Upper lobe of left lung (tissue), 6 donors: ENCODE results near the gene HTATIP2. TPM values are rescaled to one million over a fixed set of nuclear protein-coding genes. Genes with fewer than 3 reads are reported as not detected.

Experiments
- ATAC-seq, 2 donors: fragments of 200-7000 bp; cut with Tn5 transposase; one replicate each; pipeline ENCODE4 v1.9.1; 2022; ENCODE audit warnings: mild to moderate bottlenecking in 2 of 2, moderate library complexity in 2 of 2; ENCODE audit not compliant: low FRiP score in 2 of 2
- DNase-seq, 2 donors: peaks; one replicate each; pipeline ENCODE4 v3.0.0-alpha.2; 2019 to 2020
- H3K27ac ChIP-seq, 4 donors: fragments of 200-600 bp; sonication (generic); one replicate each; pipeline ENCODE4 v1.5.1; 2016 to 2019
- H3K27me3 ChIP-seq, 4 donors: fragments of 200-600 bp; sonication (generic); one replicate each; pipeline ENCODE4 v1.5.1; 2017 to 2019
- H3K36me3 ChIP-seq, 4 donors: fragments of 200-600 bp; sonication (generic); one replicate each; pipeline ENCODE4 v1.5.1; 2016 to 2019
- H3K4me1 ChIP-seq, 4 donors: fragments of 200-600 bp; sonication (generic); one replicate each; pipeline ENCODE4 v1.5.1; 2018 to 2019
- H3K4me3 ChIP-seq, 4 donors: fragments of 200-600 bp; sonication (generic); one replicate each; pipeline ENCODE4 v1.5.1; 2017 to 2019; ENCODE audit warnings: mild to moderate bottlenecking in 2 of 4, moderate library complexity in 1 of 4
- H3K9me3 ChIP-seq, 4 donors: fragments of 200-600 bp; sonication (generic); one replicate each; pipeline ENCODE4 v1.5.1; 2018 to 2019
- EP300 ChIP-seq, 4 donors: sonication (generic); formaldehyde crosslinking; IDR thresholded peaks; one replicate each; pipeline ENCODE4 v1.5.1; 2017; ENCODE audit warnings: antibody characterized with exemption in 4 of 4, control low read depth in 2 of 4
- POLR2A ChIP-seq, 4 donors: fragments of 450-650 bp; IDR thresholded peaks; one replicate each; pipeline ENCODE4 v1.5.1; 2016 to 2017; ENCODE audit warnings: antibody characterized with exemption in 4 of 4, mild to moderate bottlenecking in 2 of 4
- POLR2AphosphoS5 ChIP-seq, 2 donors: sonication (generic); formaldehyde crosslinking; IDR thresholded peaks; one replicate each; pipeline ENCODE4 v1.5.1; 2017; ENCODE audit warnings: antibody characterized with exemption in 2 of 2
- WGBS, 2 donors: methylation state at CpG; one replicate each; pipeline ENCODE4 v1.1.5; 2017 to 2018; 5-methylcytosine and 5-hydroxymethylcytosine counted together
- total RNA-seq, 6 donors: library from RNA; depleted of rRNA in 4 of 6; stranded (reverse); fragments of >200 nt in 4 of 6; gene quantifications; one replicate each; pipeline versions ENCODE4 v1.1.0 to v1.2.1, GENCODE V29; 2016 to 2021
- TF ChIP-seq, protein P1 (sequence below), 6 experiments: fragments of 450-650 bp in 4 of 6; fragments of 200-600 bp in 2 of 6; sonication (generic) in 2 of 6; IDR thresholded peaks; one replicate each; pipeline ENCODE4 v1.5.1; 2016 to 2019; ENCODE audit warnings: antibody characterized with exemption in 6 of 6
- donor health status: DM: no; HTN: no; CAD: no; lungs with moderate emphysema.
- donor health status: DM: no; HTN: yes; CAD: no; lungs with severe emphysema.

HTATIP2 gene
- total RNA-seq, 6 donors from 2014 or later: 19.9 to 97.8 (median 51.6) TPM

DNA sequence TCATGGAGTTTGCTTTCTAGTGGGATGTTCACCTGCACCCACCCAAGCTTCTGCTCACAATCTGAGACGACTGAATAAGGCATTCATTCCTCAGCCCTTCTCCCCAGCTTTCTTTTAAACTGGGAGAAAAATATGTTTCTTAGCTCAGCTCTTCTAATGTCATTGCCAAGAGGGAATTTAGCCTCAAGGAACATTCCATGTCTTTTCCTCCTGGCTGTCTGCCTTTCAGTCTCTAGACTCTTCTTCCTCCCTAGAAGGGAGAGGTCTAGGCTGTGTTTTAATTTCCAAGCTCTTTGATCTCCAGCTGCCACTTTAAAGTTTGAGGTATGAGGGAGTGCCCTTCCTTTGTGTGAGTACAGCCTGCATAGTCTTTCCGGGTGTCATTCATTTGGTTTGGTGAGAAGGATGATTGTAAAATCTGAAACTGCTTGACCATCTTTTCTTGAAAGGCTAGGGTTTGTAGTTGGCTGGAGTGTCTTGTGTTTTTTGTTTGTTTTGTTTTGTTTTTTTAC, 11.7 kb upstream of the HTATIP2 start:
- no peaks in the 10 kb centered on the region for H3K27me3 ChIP-seq
- H3K4me1 ChIP-seq: peaks cover 0 to 5% (median 0%) of the 10 kb centered on the region in 4 donors
- WGBS, 2 donors: 48 to 73% methylated on average over 2 of the region's 2 CpGs
- ATAC-seq (no peak), DNase-seq (no peak)
- H3K36me3 ChIP-seq: no peaks in the 10 kb centered on the region
- H3K27ac ChIP-seq: no peak overlapping the region
- no peaks in the 10 kb centered on the region for H3K9me3 ChIP-seq
- no peak overlapping the region for H3K4me3 ChIP-seq
- TF ChIP-seq EP300 (IDR thresholded peaks at IDR 0.05): no peak
- TF ChIP-seq, protein P1, sequence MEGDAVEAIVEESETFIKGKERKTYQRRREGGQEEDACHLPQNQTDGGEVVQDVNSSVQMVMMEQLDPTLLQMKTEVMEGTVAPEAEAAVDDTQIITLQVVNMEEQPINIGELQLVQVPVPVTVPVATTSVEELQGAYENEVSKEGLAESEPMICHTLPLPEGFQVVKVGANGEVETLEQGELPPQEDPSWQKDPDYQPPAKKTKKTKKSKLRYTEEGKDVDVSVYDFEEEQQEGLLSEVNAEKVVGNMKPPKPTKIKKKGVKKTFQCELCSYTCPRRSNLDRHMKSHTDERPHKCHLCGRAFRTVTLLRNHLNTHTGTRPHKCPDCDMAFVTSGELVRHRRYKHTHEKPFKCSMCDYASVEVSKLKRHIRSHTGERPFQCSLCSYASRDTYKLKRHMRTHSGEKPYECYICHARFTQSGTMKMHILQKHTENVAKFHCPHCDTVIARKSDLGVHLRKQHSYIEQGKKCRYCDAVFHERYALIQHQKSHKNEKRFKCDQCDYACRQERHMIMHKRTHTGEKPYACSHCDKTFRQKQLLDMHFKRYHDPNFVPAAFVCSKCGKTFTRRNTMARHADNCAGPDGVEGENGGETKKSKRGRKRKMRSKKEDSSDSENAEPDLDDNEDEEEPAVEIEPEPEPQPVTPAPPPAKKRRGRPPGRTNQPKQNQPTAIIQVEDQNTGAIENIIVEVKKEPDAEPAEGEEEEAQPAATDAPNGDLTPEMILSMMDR (IDR thresholded peaks at IDR 0.05): no peak
- TF ChIP-seq POLR2A (IDR thresholded peaks at IDR 0.05): no peak

DNA sequence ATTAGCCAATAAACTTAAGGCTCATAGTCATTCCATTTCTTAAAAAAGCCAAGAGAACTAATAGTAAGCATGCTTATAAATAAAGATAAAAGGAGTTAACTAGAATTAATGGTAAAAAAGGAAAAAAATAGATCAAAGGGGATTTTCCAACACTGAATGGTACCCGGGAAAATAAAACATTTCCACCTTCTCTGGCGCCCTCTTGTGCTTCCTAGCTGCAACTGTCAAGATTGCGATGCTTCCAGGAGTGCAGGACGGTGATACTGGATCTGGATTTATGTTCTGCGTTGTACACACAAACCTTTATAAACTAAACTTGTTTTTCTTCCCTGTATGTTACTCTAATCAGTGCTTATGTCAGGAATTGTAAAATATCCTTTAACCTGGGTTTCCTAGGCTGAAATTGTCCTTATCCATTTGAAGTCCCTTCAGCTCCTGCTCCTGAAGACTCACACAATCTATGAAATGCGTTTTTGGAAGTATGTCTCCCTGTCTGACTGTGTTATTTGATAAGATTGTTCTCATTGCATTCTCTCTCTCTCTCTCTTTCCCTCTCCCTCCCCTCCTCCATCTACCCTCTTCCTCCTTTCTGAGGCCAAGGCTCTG, 9.6 kb upstream of the HTATIP2 start:
- TF ChIP-seq EP300 (IDR thresholded peaks at IDR 0.05): no peak
- TF ChIP-seq, protein P1 (IDR thresholded peaks at IDR 0.05): peak; percentile 27 to 77 (median 60)
- no peaks in the 10 kb centered on the region for H3K27me3 ChIP-seq
- DNase-seq (peak in 1 of 2 donors; percentile 26), ATAC-seq (peak in 1 of 2 donors; percentile 83)
- peaks cover 0 to 5% (median 0%) of the 10 kb centered on the region in 4 donors for H3K4me1 ChIP-seq
- H3K27ac ChIP-seq: no peak overlapping the region
- no peaks in the 10 kb centered on the region for H3K9me3 ChIP-seq
- H3K4me3 ChIP-seq: no peak overlapping the region
- 11 to 16% methylated on average over 6 of the region's 6 CpGs for WGBS, 2 donors
- no peaks in the 10 kb centered on the region for H3K36me3 ChIP-seq

DNA sequence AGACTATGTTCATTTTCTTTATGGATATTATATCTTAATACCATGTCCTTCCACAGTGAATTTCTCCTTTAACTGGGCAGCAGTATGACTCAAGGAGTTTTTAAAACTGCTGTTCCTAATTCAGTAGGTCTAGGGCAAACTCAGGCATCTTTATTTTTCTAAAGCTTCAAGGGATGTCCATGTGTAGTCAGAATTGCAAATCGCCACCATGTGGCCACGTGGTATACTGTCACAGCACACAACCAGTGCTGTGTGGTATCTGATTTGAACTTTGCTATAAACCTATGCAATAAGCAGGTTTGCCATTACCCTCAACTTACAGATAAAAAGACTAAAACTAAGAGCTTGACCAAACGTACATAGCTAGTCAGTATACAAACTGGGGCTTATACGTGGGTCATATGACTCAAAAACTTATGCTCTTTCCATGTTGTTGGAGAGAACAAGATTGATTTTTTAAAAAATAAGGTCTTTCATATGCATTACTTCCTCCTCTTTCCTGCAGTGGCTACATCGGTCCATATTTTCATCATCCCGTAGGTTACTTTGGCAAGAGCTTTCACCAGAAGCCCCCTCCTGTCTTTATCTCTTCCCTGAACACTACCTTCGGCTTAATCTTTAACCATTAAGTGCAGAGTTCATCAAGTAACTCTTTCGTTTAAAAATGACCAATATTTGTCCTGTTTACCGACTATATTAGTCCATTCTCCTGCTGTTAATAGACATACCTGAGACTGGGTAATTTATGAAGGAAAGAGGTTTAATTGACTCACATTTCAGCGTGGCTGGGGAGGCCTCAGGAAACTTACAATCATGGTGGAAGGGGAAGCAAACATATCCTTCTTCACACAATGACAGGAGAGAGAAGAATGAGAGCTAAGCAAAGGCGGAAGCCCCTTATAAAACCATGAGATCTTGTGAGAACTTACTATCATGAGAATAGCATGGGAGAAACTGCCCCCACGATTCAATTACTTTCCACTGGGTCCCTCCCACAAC, 8.0 kb upstream of the HTATIP2 start:
- DNase-seq (no peak), ATAC-seq (peak; percentile 57 to 61)
- Histone ChIP-seq H3K9me3 (no peaks in the 10 kb centered on the region), H3K36me3 (no peaks in the 10 kb centered on the region), H3K27me3 (no peaks in the 10 kb centered on the region), H3K4me3 (no peak overlapping the region), H3K4me1 (peaks cover 0 to 7% (median 0%) of the 10 kb centered on the region in 4 donors), H3K27ac (no peak overlapping the region)
- no peak for TF ChIP-seq EP300 (IDR thresholded peaks at IDR 0.05)
- TF ChIP-seq, protein P1 (IDR thresholded peaks at IDR 0.05): peak; percentile 38 to 55 (median 43)
- 39 to 49% methylated on average over 12 of the region's 12 CpGs for WGBS, 2 donors

DNA sequence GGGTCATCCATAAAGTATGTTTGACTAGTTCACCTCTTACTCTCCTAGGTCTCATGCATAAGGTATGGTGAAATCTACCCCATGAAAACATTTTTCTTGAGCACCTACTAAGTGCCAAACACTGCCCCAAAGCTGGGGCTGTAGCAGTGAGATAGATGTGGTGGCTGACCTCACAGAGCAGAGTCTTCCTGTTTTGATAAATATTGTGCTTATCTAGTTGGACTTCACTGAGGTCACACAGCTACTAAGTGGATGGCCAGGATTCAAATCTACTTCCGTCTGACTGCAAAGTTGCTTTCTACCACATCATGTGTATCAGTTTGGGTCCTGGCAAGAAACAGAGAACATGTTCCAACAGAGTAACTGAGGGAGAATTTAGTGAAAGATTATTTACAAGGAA, 6.4 kb upstream of the HTATIP2 start:
- TF ChIP-seq POLR2AphosphoS5 (IDR thresholded peaks at IDR 0.05): no peak
- no peak for TF ChIP-seq EP300 (IDR thresholded peaks at IDR 0.05)
- TF ChIP-seq, protein P1 (IDR thresholded peaks at IDR 0.05): no peak
- no peak for TF ChIP-seq POLR2A (IDR thresholded peaks at IDR 0.05)
- 50 to 63% methylated on average over 1 of the region's 1 CpG for WGBS, 2 donors
- Histone ChIP-seq H3K27ac (no peak overlapping the region), H3K36me3 (no peaks in the 10 kb centered on the region), H3K4me1 (peaks cover 0 to 11% (median 0%) of the 10 kb centered on the region in 4 donors), H3K27me3 (no peaks in the 10 kb centered on the region), H3K9me3 (no peaks in the 10 kb centered on the region), H3K4me3 (no peak overlapping the region)
- ATAC-seq (no peak), DNase-seq (no peak)
